ENCODE data around the gene RTKN.

RTKN gene

DNA sequence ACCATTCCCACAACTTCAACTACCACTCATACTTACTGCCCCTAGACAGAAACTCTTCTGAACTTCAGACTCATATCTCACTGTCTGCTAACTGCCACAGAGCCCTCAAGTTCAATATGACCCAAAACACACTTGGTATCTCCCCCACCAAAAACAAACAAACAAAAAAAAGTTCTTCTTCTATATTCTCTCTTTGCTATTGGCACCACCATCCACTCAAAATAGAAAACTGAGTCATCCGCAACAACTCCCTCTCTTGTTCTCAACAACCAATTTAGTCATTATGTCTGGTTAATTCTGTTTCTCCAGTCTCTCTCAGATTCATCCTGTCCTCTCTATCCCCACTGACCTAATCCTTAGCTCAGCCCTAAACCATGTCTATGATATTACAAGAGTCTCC lies 54.4 kb downstream of the RTKN start:
- no peak for DNase-seq (ENCODE audit: low read depth, low spot score)
- no peak overlapping the region for H3K27ac ChIP-seq

DNA sequence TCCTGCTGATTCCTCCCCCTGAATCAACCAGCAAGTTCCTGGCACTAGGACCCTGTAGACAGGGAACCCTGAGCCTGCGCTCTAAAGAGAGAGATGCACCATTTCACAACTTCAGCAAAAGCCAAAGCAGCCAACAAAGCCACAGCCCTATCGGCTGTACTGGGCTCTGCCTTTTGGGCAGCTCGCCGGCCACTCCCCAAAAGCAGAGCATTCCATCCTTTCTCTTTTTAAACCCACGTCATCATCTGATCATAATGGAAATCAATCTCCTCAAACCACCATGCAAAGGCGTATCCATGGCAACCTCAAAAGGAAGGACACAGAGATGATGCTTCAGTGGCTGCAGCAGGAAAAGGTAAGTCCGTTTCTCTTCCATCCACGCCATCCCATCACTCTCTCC lies 56.3 kb downstream of the RTKN start:
- H3K27ac ChIP-seq, result no peak overlapping the region
- no peak for DNase-seq (ENCODE audit: low read depth, low spot score)

DNA sequence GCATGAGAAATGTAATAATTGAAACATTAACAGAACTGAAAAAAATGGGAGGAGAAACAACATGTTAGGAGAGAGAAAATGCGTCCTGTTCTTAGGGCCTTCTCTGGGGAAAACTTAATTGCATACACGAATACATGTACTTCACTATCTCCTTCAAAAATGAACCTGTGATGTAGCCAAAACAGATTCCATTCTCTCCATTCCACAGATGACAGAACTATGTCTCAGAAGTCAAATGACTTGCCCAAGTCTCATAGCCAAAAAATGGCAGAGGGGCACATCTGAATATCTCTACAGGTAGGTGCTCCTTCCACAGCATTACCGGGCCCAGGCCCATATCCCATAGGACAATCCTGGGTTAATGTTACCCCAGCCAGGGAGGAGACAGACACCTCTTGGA lies 57.7 kb downstream of the RTKN start:
- DNase-seq (ENCODE audit: low read depth, low spot score), result no peak
- H3K27ac ChIP-seq, result peak overlapping the region; percentile 63

DNA sequence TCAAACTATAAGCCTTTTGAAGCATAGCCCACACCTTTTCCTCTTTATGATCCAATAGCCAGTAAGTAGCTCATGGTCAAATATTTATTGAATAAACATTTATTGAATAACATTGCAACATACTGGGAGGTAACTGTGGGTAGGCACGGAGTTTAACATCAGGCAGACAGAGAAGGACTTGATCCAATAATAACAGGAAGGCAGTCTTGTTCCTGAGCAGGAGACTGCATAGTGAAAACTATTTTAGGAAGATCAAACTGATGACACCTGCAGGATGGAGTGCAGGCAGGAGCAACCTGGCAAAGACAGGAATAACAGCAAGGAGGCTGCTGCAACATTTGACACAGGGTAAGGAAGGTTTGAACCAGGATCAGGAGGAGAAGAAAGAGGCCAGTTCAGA lies 58.5 kb downstream of the RTKN start:
- H3K27ac ChIP-seq, result peak overlapping the region; percentile 63
- DNase-seq (ENCODE audit: low read depth, low spot score), result no peak

DNA sequence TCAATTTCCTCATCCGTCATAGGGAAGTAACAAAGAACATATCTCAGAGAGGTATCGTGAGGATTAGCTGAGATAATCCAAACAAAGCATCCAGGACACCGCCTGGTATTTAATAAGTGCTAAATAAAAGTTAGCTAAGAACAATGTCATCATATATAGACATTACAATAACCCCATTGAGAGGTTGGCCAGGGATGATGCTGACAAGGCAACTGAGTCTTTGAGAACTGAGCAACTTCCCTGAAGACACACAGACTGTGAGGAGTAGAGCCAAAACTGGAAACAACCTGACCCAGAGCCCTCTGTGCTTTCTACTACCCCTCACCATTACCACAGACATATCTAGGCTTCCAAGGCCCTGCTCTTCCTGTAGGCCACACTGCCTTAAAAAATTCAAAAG lies 60.0 kb downstream of the RTKN start:
- no peak for DNase-seq (ENCODE audit: low read depth, low spot score)
- no peak overlapping the region for H3K27ac ChIP-seq

DNA sequence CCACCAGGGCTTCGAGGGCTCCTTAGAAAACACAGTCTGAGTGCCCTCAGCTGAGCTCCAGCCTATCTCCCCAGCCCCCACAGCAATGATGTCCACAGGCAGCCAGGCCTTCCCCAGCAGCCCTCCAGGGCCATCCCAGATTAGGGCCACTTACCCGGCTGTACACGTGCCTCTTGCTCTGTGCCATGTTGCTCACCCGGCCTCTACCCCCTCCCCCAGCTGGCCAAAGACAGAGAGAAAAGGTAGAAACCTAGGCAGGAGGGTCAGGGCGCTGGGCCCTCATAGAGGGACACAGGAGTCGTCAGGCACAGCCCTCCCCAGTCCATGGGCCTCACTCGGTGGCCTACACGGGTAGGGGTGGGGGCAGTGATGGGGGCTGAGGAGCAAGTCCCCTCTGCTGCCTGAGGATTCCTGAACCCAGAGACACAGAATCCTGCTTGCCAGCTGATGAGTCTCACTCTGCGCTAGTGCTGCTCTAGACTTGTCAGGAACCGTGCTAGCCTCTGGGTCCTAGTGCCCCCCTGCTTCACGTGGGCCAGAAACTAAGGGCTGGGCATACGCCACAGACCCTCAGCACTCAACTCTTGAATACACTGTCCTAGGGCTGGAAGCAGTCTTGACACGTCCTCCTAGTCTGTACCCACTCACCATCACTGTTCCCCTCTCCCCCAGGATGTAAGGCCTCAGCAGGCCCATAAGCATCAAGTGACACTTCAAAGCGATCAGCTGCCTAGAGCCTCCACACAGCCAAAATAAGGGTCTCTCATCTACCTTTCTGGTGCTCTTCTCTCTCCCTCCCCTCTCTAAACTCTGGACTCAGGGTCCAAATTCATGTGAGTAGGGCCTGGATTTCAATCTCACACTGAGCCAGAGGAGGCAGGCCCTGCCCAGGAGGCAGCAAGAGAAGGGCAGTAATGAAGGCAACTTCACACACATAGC lies 61.6 kb downstream of the RTKN start, which contains the start of gene DCTN1:
TSS of gene DCTN1 (minus strand) at position 461 of the 939 bp plus-strand sequence. CDS start at position 187, 274 bp downstream.
- no peak for DNase-seq (ENCODE audit: low read depth, low spot score)
- no peak within 1 kb of the TSS for H3K27ac ChIP-seq

DNA sequence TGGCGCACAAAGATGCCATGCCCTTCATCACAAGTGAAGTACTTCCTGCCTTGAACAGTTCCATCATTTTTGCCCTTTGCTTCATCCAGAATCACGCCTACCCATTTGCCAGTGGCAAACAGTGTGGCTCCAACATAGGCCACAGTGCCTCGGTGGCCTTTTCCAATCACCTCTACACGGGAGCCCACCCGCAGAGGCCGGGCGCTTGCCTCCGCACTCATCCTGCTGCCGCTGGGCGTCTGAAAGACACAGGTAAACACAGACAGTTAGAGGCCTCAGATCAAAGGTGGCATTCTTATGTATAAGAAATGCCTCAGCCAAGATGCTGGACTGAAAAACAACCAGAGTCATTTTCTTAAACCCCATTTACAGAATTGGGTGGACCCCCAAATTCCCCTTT lies 63.7 kb downstream of the RTKN start:
- H3K27ac ChIP-seq, result no peak overlapping the region
- DNase-seq (ENCODE audit: low read depth, low spot score), result no peak

DNA sequence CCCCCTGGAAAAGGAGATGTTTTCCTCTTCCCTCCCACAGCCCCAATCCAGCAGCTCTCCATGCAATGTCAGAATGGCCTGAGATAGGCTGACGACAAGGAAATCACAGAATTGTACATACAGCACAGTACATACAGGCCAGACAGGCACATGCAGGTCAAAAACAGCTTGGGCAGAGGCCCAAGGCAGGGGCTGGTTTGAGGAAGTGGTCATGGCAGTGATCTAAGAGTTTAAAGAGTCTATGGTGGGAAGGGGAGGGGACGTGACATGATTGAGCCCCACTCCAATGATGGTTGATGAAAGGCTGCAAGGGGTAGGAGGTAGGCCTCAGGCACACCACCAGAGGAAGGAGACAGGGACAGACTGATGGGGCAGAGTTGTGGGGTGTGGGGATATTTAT lies 65.9 kb downstream of the RTKN start:
- no peak overlapping the region for H3K27ac ChIP-seq
- no peak for DNase-seq (ENCODE audit: low read depth, low spot score)
